SK-N-SH (cell line): Measurements from ENCODE around the gene WWOX. TPM values are rescaled to one million over a fixed set of nuclear protein-coding genes. Genes with fewer than 3 reads are reported as not detected.

Experiments
- CTCF ChIA-PET: fragments of 300-600, 350-600 bp; formaldehyde crosslinking; extraction: SDS; loops from one replicate; lab custom pipeline; 2021; lab: Yijun Ruan, JAX
- POLR2A ChIA-PET: fragments of 350-600 bp; sonication (Branson Sonifier 250); formaldehyde crosslinking; extraction: SDS; loops from one replicate; lab custom pipeline; 2020; ENCODE audit warnings: antibody characterized with exemption, inconsistent platforms; lab: Yijun Ruan, JAX
- DNase-seq: peaks from one replicate; pipeline ENCODE4 v3.0.0; 2012
- H2AFZ ChIP-seq: fragments of 200-600 bp; sonication (generic); 2 replicates; pipeline ENCODE4 v1.8.1; 2016; ENCODE audit warnings: antibody characterized with exemption, mild to moderate bottlenecking, low read depth
- H3F3A ChIP-seq: fragments of 200-600 bp; sonication (generic); replicated peaks from 2 replicates; pipeline ENCODE3; 2016; ENCODE audit warnings: antibody characterized with exemption, mild to moderate bottlenecking; ENCODE audit not compliant: insufficient read depth
- H3K27ac ChIP-seq, 2 experiments: fragments of 200-500 bp in 1 of 2; fragments of 200-600 bp in 1 of 2; sonication (Bioruptor generic) in 1 of 2; sonication (generic), shearing (Covaris generic) in 1 of 2; 2 replicates each; pipeline versions ENCODE4 v1.5.1 to v1.6.1; 2014 to 2016; ENCODE audit warnings: low read depth in 2 of 2, inconsistent platforms in 1 of 2, low read length in 1 of 2, mild to moderate bottlenecking in 1 of 2, mixed read lengths in 1 of 2
- H3K27me3 ChIP-seq: fragments of 200-600 bp; sonication (generic), shearing (Covaris generic); 2 replicates; pipeline ENCODE4 v1.6.1; 2016; ENCODE audit warnings: mixed run types; ENCODE audit not compliant: insufficient read depth
- H3K36me3 ChIP-seq, 2 experiments: fragments of 200-500 bp in 1 of 2; fragments of 200-600 bp in 1 of 2; sonication (Bioruptor generic) in 1 of 2; sonication (generic) in 1 of 2; replicated peaks in 1 of 2; 2 replicates each; pipeline versions ENCODE3 to v1.5.1; 2014 to 2016; ENCODE audit warnings: low read length in 1 of 2, mild to moderate bottlenecking in 1 of 2; ENCODE audit not compliant: insufficient read depth in 2 of 2, control insufficient read depth in 1 of 2
- H3K4me1 ChIP-seq, 2 experiments: fragments of 200-500 bp in 1 of 2; fragments of 200-600 bp in 1 of 2; sonication (Bioruptor generic) in 1 of 2; sonication (generic), shearing (Covaris generic) in 1 of 2; 2 replicates each; pipeline versions ENCODE4 v1.5.1 to v1.6.1; 2014 to 2016; ENCODE audit warnings: low read depth in 1 of 2, low read length in 1 of 2, mixed run types in 1 of 2; ENCODE audit not compliant: insufficient read depth in 2 of 2, control insufficient read depth in 1 of 2
- H3K4me2 ChIP-seq: fragments of 200-600 bp; sonication (generic), shearing (Covaris generic); 2 replicates; pipeline ENCODE4 v1.6.1; 2017; ENCODE audit warnings: mixed run types
- H3K4me3 ChIP-seq, 2 experiments: fragments of 200-500 bp in 1 of 2; fragments of 200-600 bp in 1 of 2; sonication (Bioruptor generic) in 1 of 2; sonication (generic), shearing (Covaris generic) in 1 of 2; 2 replicates each; pipeline versions ENCODE4 v1.5.1 to v1.8.1; 2014 to 2016; ENCODE audit warnings: low read depth in 2 of 2, inconsistent platforms in 1 of 2, low read length in 1 of 2, mild to moderate bottlenecking in 1 of 2, mixed read lengths in 1 of 2, moderate library complexity in 1 of 2
- H3K79me2 ChIP-seq: fragments of 200-600 bp; sonication (generic); 2 replicates; pipeline ENCODE4 v1.8.1; 2017; ENCODE audit warnings: mild to moderate bottlenecking; ENCODE audit not compliant: insufficient read depth
- H3K9ac ChIP-seq: fragments of 200-600 bp; sonication (generic); 2 replicates; pipeline ENCODE4 v1.6.1; 2017; ENCODE audit warnings: mixed run types
- H3K9me2 ChIP-seq: fragments of 200-600 bp; sonication (generic); 2 replicates; pipeline ENCODE4 v1.6.1; 2017; ENCODE audit warnings: mixed run types
- H3K9me3 ChIP-seq: fragments of 200-600 bp; sonication (generic); 2 replicates; pipeline ENCODE4 v1.6.1; 2017; ENCODE audit warnings: mixed run types, mild to moderate bottlenecking, moderate library complexity
- H4K20me1 ChIP-seq: fragments of 200-600 bp; sonication (generic); 2 replicates; pipeline ENCODE4 v1.6.1; 2017; ENCODE audit warnings: mild to moderate bottlenecking, mixed run types; ENCODE audit not compliant: insufficient read depth
- CHD2 ChIP-seq: fragments of 150-350 bp; IDR thresholded peaks from 2 replicates; pipeline ENCODE4 v1.6.1; 2018; ENCODE audit warnings: low read length; ENCODE audit not compliant: partially characterized antibody
- EP300 ChIP-seq, 2 experiments: IDR thresholded peaks; 2 replicates each; pipeline versions ENCODE4 v1.4.0 to v1.6.1; 2012; ENCODE audit warnings: borderline replicate concordance in 1 of 2, low read depth in 1 of 2, low read length in 1 of 2
- GATA2 ChIP-seq: sonication (generic); formaldehyde crosslinking; IDR thresholded peaks from 2 replicates; pipeline ENCODE4 v1.5.0; 2020; ENCODE audit warnings: mild to moderate bottlenecking, missing genetic modification reagents
- MEF2A ChIP-seq: IDR thresholded peaks from 2 replicates; pipeline ENCODE4 v1.4.0; 2012; ENCODE audit warnings: low read depth, borderline replicate concordance
- MXI1 ChIP-seq: IDR thresholded peaks from 2 replicates; pipeline ENCODE4 v1.6.1; 2012; ENCODE audit warnings: mild to moderate bottlenecking, low read depth, low read length, improper control_type of control experiment
- NRF1 ChIP-seq: IDR thresholded peaks from 2 replicates; pipeline ENCODE4 v1.6.1; 2012; ENCODE audit warnings: low read depth, mild to moderate bottlenecking, low read length
- POLR2AphosphoS5 ChIP-seq: IDR thresholded peaks from 2 replicates; pipeline ENCODE4 v1.6.1; 2012; ENCODE audit warnings: low read depth, low read length
- RFX5 ChIP-seq: IDR thresholded peaks from 2 replicates; pipeline ENCODE4 v1.6.1; 2012; ENCODE audit warnings: mild to moderate bottlenecking, improper control_type of control experiment, low read length
- RXRA ChIP-seq: IDR thresholded peaks from 2 replicates; pipeline ENCODE4 v1.4.0; 2012; ENCODE audit warnings: low read depth, mild to moderate bottlenecking, borderline replicate concordance
- SIN3A ChIP-seq: IDR thresholded peaks from 2 replicates; pipeline ENCODE4 v1.6.1; 2012; ENCODE audit warnings: low read depth, mild to moderate bottlenecking, low read length, moderate library complexity, borderline replicate concordance
- TCF12 ChIP-seq: IDR thresholded peaks from 2 replicates; pipeline ENCODE4 v1.4.0; 2012
- TEAD4 ChIP-seq: IDR thresholded peaks from 2 replicates; pipeline ENCODE4 v1.4.0; 2012; ENCODE audit warnings: mild to moderate bottlenecking, borderline replicate concordance; ENCODE audit not compliant: insufficient read depth
- WGBS: methylation state at CpG from one replicate; pipeline ENCODE4 v1.1.6; 2017; ENCODE audit warnings: low lambda C conversion rate; 5-methylcytosine and 5-hydroxymethylcytosine counted together
- polyA plus RNA-seq, 3 experiments: library from polyadenylated mRNA; depleted of rRNA; stranded (reverse); fragments of >200 nt; gene quantifications; 2 replicates each; pipeline ENCODE4 v1.2.3, GENCODE V29; 2012
- TF ChIP-seq, protein P1 (sequence below): IDR thresholded peaks from 2 replicates; pipeline ENCODE4 v1.4.0; 2012; ENCODE audit warnings: low read depth, borderline replicate concordance
- TF ChIP-seq, protein P2 (sequence below): fragments of 200-600 bp; sonication (generic); IDR thresholded peaks from 2 replicates; pipeline ENCODE4 v1.6.1; 2017; ENCODE audit warnings: antibody characterized with exemption, mild to moderate bottlenecking, moderate library complexity
- TF ChIP-seq, protein P3 (sequence below): IDR thresholded peaks from 2 replicates; pipeline ENCODE4 v1.6.1; 2012; ENCODE audit warnings: mild to moderate bottlenecking, low read depth, low read length, moderate library complexity

The WWOX gene
- polyA plus RNA-seq, 1 of the 3 experiments (the other 2 are of a cell fraction), result 10.8 TPM

DNA sequence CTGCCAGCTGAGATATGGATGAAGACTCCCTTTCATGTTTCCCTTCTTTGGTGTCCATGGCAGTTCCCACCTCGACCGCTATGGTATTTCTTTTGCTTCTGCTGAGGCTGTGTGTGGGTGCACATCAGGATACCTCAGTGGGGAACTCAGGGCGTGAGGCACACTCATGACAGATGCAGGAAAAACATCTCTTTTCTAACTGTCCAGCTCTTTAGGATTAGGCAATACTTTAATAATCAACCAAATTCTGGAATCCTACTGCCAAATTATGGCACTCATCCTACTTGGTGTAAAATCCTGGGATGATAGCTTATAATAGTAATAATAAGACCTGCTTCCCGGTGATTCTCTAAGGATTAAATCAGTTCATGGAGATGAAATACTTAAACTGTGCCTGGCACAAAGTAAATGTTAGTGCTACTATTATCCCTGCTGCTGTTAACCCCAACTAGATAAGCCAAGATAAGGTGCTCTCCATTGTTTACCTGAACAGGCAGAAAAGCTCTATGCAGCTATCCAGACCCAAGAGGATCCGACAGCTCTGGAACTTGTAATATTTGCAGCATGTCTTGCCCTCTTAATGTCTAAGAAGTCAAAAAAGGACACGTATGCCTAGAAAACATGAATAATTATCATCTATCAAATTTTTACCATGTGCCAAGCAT, 543.3 kb downstream of the WWOX start:
- Histone ChIP-seq H3K27ac (no peak overlapping the region), H3F3A (no peaks in the 10 kb centered on the region), H3K4me2 (no peak overlapping the region), H3K36me3 (no peaks in the 10 kb centered on the region), H3K9me3 (no peaks in the 10 kb centered on the region), H3K9ac (no peak overlapping the region), H2AFZ (no peak overlapping the region), H3K27me3 (no peaks in the 10 kb centered on the region), H4K20me1 (no peaks in the 10 kb centered on the region), H3K4me1 (peaks cover 0 to 6% of the 10 kb centered on the region in 2 experiments; a peak in 1 of 4 replicates), H3K79me2 (no peaks in the 10 kb centered on the region), H3K9me2 (no peaks in the 10 kb centered on the region), H3K4me3 (no peak overlapping the region)
- no peak for TF ChIP-seq EP300 (IDR thresholded peaks at IDR 0.05; ENCODE audit: borderline replicate concordance in 1 of 2, low read depth in 1 of 2, low read length in 1 of 2)
- no peak for DNase-seq
- ChIA-PET POLR2A (no interaction called here), CTCF (no interaction called here)
- 70% methylated on average over 6 of the region's 6 CpGs for WGBS

DNA sequence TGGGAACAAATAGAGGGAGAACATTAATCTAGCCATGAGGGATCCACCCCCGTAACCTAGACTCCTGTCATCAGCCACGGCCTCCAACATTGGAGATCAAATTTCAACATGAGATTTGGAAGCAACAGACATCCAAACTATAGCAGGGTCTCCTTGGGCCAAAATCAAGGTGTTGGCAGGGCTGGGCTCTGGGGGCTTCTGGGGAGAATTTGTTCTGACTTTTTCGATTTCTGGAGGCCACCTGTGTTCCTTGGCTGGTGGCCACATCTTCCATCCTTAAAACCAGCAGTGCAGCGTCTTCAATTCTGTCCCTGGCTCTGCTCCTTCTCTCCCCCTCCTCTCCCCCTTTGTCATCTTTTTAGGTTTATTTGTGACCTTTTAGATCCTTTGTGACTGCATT, 546.2 kb downstream of the WWOX start:
- H3K4me3 ChIP-seq, result no peak overlapping the region
- no peak overlapping the region for H2AFZ ChIP-seq
- no peak overlapping the region for H3K27ac ChIP-seq
- WGBS, result 45% methylated on average over 4 of the region's 4 CpGs
- no peaks in the 10 kb centered on the region for H3K36me3 ChIP-seq
- DNase-seq, result no peak
- H3K9me2 ChIP-seq, result no peaks in the 10 kb centered on the region
- H3K4me1 ChIP-seq, result no peaks in the 10 kb centered on the region
- no peaks in the 10 kb centered on the region for H3K79me2 ChIP-seq
- POLR2A ChIA-PET, result no interaction called here
- no peaks in the 10 kb centered on the region for H4K20me1 ChIP-seq
- H3K9ac ChIP-seq, result no peak overlapping the region
- no peaks in the 10 kb centered on the region for H3K27me3 ChIP-seq
- no peak for TF ChIP-seq MEF2A
- no peak for TF ChIP-seq MXI1
- no peak for TF ChIP-seq TCF12
- TF ChIP-seq CHD2, result no peak
- TF ChIP-seq GATA2 (CRISPR knock-in tag), result no peak
- TF ChIP-seq, protein P1, sequence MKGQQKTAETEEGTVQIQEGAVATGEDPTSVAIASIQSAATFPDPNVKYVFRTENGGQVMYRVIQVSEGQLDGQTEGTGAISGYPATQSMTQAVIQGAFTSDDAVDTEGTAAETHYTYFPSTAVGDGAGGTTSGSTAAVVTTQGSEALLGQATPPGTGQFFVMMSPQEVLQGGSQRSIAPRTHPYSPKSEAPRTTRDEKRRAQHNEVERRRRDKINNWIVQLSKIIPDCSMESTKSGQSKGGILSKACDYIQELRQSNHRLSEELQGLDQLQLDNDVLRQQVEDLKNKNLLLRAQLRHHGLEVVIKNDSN, result no peak
- TF ChIP-seq NRF1, result no peak
- TF ChIP-seq RFX5, result no peak
- no peak for TF ChIP-seq POLR2AphosphoS5
- TF ChIP-seq, protein P2, sequence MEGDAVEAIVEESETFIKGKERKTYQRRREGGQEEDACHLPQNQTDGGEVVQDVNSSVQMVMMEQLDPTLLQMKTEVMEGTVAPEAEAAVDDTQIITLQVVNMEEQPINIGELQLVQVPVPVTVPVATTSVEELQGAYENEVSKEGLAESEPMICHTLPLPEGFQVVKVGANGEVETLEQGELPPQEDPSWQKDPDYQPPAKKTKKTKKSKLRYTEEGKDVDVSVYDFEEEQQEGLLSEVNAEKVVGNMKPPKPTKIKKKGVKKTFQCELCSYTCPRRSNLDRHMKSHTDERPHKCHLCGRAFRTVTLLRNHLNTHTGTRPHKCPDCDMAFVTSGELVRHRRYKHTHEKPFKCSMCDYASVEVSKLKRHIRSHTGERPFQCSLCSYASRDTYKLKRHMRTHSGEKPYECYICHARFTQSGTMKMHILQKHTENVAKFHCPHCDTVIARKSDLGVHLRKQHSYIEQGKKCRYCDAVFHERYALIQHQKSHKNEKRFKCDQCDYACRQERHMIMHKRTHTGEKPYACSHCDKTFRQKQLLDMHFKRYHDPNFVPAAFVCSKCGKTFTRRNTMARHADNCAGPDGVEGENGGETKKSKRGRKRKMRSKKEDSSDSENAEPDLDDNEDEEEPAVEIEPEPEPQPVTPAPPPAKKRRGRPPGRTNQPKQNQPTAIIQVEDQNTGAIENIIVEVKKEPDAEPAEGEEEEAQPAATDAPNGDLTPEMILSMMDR, result no peak
- TF ChIP-seq, protein P3, sequence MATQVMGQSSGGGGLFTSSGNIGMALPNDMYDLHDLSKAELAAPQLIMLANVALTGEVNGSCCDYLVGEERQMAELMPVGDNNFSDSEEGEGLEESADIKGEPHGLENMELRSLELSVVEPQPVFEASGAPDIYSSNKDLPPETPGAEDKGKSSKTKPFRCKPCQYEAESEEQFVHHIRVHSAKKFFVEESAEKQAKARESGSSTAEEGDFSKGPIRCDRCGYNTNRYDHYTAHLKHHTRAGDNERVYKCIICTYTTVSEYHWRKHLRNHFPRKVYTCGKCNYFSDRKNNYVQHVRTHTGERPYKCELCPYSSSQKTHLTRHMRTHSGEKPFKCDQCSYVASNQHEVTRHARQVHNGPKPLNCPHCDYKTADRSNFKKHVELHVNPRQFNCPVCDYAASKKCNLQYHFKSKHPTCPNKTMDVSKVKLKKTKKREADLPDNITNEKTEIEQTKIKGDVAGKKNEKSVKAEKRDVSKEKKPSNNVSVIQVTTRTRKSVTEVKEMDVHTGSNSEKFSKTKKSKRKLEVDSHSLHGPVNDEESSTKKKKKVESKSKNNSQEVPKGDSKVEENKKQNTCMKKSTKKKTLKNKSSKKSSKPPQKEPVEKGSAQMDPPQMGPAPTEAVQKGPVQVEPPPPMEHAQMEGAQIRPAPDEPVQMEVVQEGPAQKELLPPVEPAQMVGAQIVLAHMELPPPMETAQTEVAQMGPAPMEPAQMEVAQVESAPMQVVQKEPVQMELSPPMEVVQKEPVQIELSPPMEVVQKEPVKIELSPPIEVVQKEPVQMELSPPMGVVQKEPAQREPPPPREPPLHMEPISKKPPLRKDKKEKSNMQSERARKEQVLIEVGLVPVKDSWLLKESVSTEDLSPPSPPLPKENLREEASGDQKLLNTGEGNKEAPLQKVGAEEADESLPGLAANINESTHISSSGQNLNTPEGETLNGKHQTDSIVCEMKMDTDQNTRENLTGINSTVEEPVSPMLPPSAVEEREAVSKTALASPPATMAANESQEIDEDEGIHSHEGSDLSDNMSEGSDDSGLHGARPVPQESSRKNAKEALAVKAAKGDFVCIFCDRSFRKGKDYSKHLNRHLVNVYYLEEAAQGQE, result no peak
- TF ChIP-seq RXRA, result no peak
- TF ChIP-seq TEAD4, result no peak
- no peak for TF ChIP-seq SIN3A
- TF ChIP-seq, all 33 proteins: peak for 0
- no peaks in the 10 kb centered on the region for H3K9me3 ChIP-seq
- no peak overlapping the region for H3K4me2 ChIP-seq
- no peaks in the 10 kb centered on the region for H3F3A ChIP-seq
- CTCF ChIA-PET, result no interaction called here
